PC-3 (cell line): ENCODE data around the gene CCDC89. TPM values are rescaled to one million over a fixed set of nuclear protein-coding genes. Genes with fewer than 3 reads are reported as not detected.

ENCODE experiments used
- ATAC-seq: fragments of 200-7000 bp; cut with Tn5 transposase; 2 replicates; pipeline ENCODE4 v1.9.1; 2020; ENCODE audit warnings: mild to moderate bottlenecking, moderate library complexity
- BruUV-seq: library from RNA; stranded (reverse); fragments of 400-500 nt; replicated peaks from 2 replicates; lab custom pipeline; 2021; lab: Mats Ljungman, UMichigan
- CTCF ChIA-PET: fragments of 300-600 bp; sonication (Branson Sonifier 250); formaldehyde crosslinking; loops from one replicate; lab custom pipeline; 2022; ENCODE audit warnings: antibody characterized with exemption; lab: Charles Lee
- POLR2A ChIA-PET: fragments of 300-600 bp; sonication (Branson Sonifier 250); formaldehyde crosslinking; loops from one replicate; lab custom pipeline; 2022; ENCODE audit warnings: antibody characterized with exemption; ENCODE audit not compliant: unreplicated experiment; lab: Charles Lee
- DNase-seq: peaks from one replicate; pipeline ENCODE4 v3.0.0-alpha.2; 2015
- H2AFZ ChIP-seq: fragments of 300-600 bp; sonication (generic); 2 replicates; pipeline ENCODE4 v1.6.0; 2016; ENCODE audit warnings: antibody characterized with exemption, low read length
- H3F3A ChIP-seq: fragments of 300-600 bp; sonication (generic); one replicate; pipeline ENCODE4 v1.6.0; 2017; ENCODE audit warnings: antibody characterized with exemption, low read length, control low read depth, mild to moderate bottlenecking; ENCODE audit not compliant: unreplicated experiment
- H3K27ac ChIP-seq: fragments of 300-600 bp; sonication (generic); 2 replicates; pipeline ENCODE4 v1.5.1; 2016; ENCODE audit warnings: mild to moderate bottlenecking, low read length
- H3K27me3 ChIP-seq: fragments of 300-600 bp; sonication (generic); 2 replicates; pipeline ENCODE4 v1.6.1; 2016; ENCODE audit warnings: low read length, mixed read lengths
- H3K36me3 ChIP-seq: fragments of 300-600 bp; sonication (generic); 2 replicates; pipeline ENCODE4 v1.6.1; 2016; ENCODE audit warnings: low read depth, mixed run types, low read length, mixed read lengths
- H3K4me1 ChIP-seq: fragments of 300-600 bp; sonication (generic); 2 replicates; pipeline ENCODE4 v1.5.1; 2016; ENCODE audit warnings: low read length; ENCODE audit not compliant: insufficient read depth
- H3K4me2 ChIP-seq: fragments of 300-600 bp; sonication (generic); 2 replicates; pipeline ENCODE4 v1.6.0; 2016; ENCODE audit warnings: low read length
- H3K4me3 ChIP-seq: fragments of 300-600 bp; sonication (generic); 2 replicates; pipeline ENCODE4 v1.5.1; 2016; ENCODE audit warnings: mild to moderate bottlenecking, low read length, mixed read lengths
- H3K79me2 ChIP-seq: fragments of 300-600 bp; sonication (generic); 2 replicates; pipeline ENCODE4 v1.6.1; 2017; ENCODE audit warnings: low read length, mixed read lengths
- H3K9ac ChIP-seq: fragments of 300-600 bp; sonication (generic); 2 replicates; pipeline ENCODE4 v1.6.0; 2016; ENCODE audit warnings: mild to moderate bottlenecking, low read length
- H3K9me2 ChIP-seq: fragments of 300-600 bp; sonication (generic); replicated peaks from 2 replicates; pipeline ENCODE4 v1.6.1; 2016; ENCODE audit warnings: mixed run types, low read length, mixed read lengths
- H3K9me3 ChIP-seq: fragments of 300-600 bp; sonication (generic); 2 replicates; pipeline ENCODE4 v1.6.1; 2016; ENCODE audit warnings: low read length, mixed read lengths
- H4K20me1 ChIP-seq: fragments of 300-600 bp; sonication (generic); 2 replicates; pipeline ENCODE4 v1.6.1; 2016; ENCODE audit warnings: low read length, mixed read lengths
- CTCF ChIP-seq: fragments of 300-600 bp; sonication (generic); conservative IDR thresholded peaks from 2 replicates; pipeline ENCODE4 v1.5.1; 2017; ENCODE audit warnings: antibody characterized with exemption, low read depth, mild to moderate bottlenecking, low read length
- EZH2 ChIP-seq: fragments of 300-600 bp; sonication (generic); IDR thresholded peaks from one replicate; pipeline ENCODE4 v1.6.1; 2017; ENCODE audit warnings: antibody characterized with exemption, mild to moderate bottlenecking, low read length; ENCODE audit not compliant: unreplicated experiment
- EZH2phosphoT487 ChIP-seq: fragments of 300-600 bp; sonication (generic); IDR thresholded peaks from 2 replicates; pipeline ENCODE4 v1.6.1; 2018; ENCODE audit warnings: mild to moderate bottlenecking, antibody characterized with exemption, low read length, borderline replicate concordance
- intact Hi-C: fragments of 100-400 bp; cut with micrococcal nuclease; formaldehyde crosslinking; loops from 2 replicates; pipeline ENCODE4 v1.9.0; 2023
- total RNA-seq: library from RNA; depleted of rRNA; stranded (reverse); fragments of >200 nt; gene quantifications from 2 replicates; pipeline ENCODE4 v1.2.3, GENCODE V29; 2014

Gene CCDC89
- total RNA-seq, 1 experiment from 2014 or later: 0.55 TPM

GRCh38 chr11:85718991-85719807, 33.2 kb upstream of the CCDC89 start:
- peak overlapping the region; percentile 29 for H2AFZ ChIP-seq
- H3K4me1 ChIP-seq: peaks cover 34% of the 10 kb centered on the region
- no TSS peak for BruUV-seq
- no peak for TF ChIP-seq CTCF
- no peak for TF ChIP-seq EZH2
- TF ChIP-seq EZH2phosphoT487: no peak
- no peak overlapping the region; the same call in 1 of the 2 replicates for H3K4me3 ChIP-seq
- H3K4me2 ChIP-seq: peak overlapping the region; percentile 53
- intact Hi-C loops: no loop called here
- ChIA-PET POLR2A (interaction anchor here (0.6 kb wide), 1 partner anchor 79 kb away, joined by 4 read pairs; no protein-coding TSS in a partner anchor), CTCF (interaction anchor here (0.6 kb wide), 1 partner anchor 1319 kb away, joined by 4 read pairs; the partner anchor contains the start of gene TMEM135)
- peak overlapping the region; percentile 38 for H3K9ac ChIP-seq
- no peaks in the 10 kb centered on the region for H4K20me1 ChIP-seq
- DNase-seq (peak; percentile 99), ATAC-seq (peak; percentile 97)
- no peaks in the 10 kb centered on the region for H3K27me3 ChIP-seq
- 0 out of 2 replicates have a peak, but pooled peaks cover 3% of the 10 kb centered on the region for H3K36me3 ChIP-seq
- no peaks in the 10 kb centered on the region for H3K9me2 ChIP-seq
- peak overlapping the region; percentile 74 for H3K27ac ChIP-seq
- H3F3A ChIP-seq: no peaks in the 10 kb centered on the region
- no peaks in the 10 kb centered on the region for H3K79me2 ChIP-seq
- no peaks in the 10 kb centered on the region for H3K9me3 ChIP-seq

GRCh38 chr11:85718126-85718943, 32.3 kb upstream of the CCDC89 start:
- ChIA-PET POLR2A (interaction anchor here (0.6 kb wide), 1 partner anchor 80 kb away, joined by 4 read pairs; no protein-coding TSS in a partner anchor), CTCF (no interaction called here)
- H3K9me2 ChIP-seq: no peaks in the 10 kb centered on the region
- H3K4me3 ChIP-seq: no peak overlapping the region; the same call in 1 of the 2 replicates
- H4K20me1 ChIP-seq: no peaks in the 10 kb centered on the region
- H3K4me2 ChIP-seq: peak overlapping the region; percentile 53
- H3K9ac ChIP-seq: peak overlapping the region; percentile 26; the same call in 1 of the 2 replicates
- no peaks in the 10 kb centered on the region for H3K79me2 ChIP-seq
- BruUV-seq: no TSS peak
- 0 out of 2 replicates have a peak, but pooled peaks cover 5% of the 10 kb centered on the region for H3K36me3 ChIP-seq
- intact Hi-C loops: no loop called here
- peak overlapping the region; percentile 29 for H2AFZ ChIP-seq
- no peaks in the 10 kb centered on the region for H3F3A ChIP-seq
- DNase-seq (no peak), ATAC-seq (no peak)
- TF ChIP-seq CTCF (no peak), EZH2 (no peak)
- H3K27ac ChIP-seq: peak overlapping the region; percentile 74
- no peaks in the 10 kb centered on the region for H3K27me3 ChIP-seq
- no peaks in the 10 kb centered on the region for H3K9me3 ChIP-seq
- H3K4me1 ChIP-seq: peaks cover 29% of the 10 kb centered on the region
